GM12878 (cell line): Measurements from ENCODE around the gene ABCC4. TPM values are rescaled to one million over a fixed set of nuclear protein-coding genes. Genes with fewer than 3 reads are reported as not detected.

Experiments
- ATAC-seq: fragments of 200-7000 bp; cut with Tn5 transposase; 3 replicates; pipeline ENCODE4 v1.9.1; 2020; ENCODE audit warnings: mild to moderate bottlenecking, moderate library complexity
- BruUV-seq: library from RNA; stranded (reverse); fragments of 400-500 nt; replicated peaks from 2 replicates; lab custom pipeline; 2021; lab: Mats Ljungman, UMichigan
- CTCF ChIA-PET: fragments of 300-600 bp; sonication (Branson Sonifier 250); formaldehyde crosslinking; extraction: SDS; loops from one replicate; lab custom pipeline; 2021; ENCODE audit warnings: inconsistent platforms; lab: Yijun Ruan, JAX
- POLR2A ChIA-PET: fragments of 350-600 bp; formaldehyde crosslinking; extraction: SDS; loops from one replicate; lab custom pipeline; 2021; ENCODE audit warnings: inconsistent platforms; lab: Charles Lee
- RAD21 ChIA-PET: fragments of 300-600 bp; sonication (Branson Sonifier 250); formaldehyde crosslinking; loops from one replicate; lab custom pipeline; 2023; ENCODE audit warnings: antibody characterized with exemption; ENCODE audit not compliant: unreplicated experiment; lab: Charles Lee
- SMC1A ChIA-PET: fragments of 300-600 bp; sonication (Branson Sonifier 250); formaldehyde crosslinking; loops from one replicate; lab custom pipeline; 2023; ENCODE audit not compliant: unreplicated experiment, uncharacterized antibody; lab: Charles Lee
- DNase-seq: peaks from one replicate; pipeline ENCODE4 v3.0.0-alpha.2; 2011; ENCODE audit warnings: low read depth, low spot score
- FAIRE-seq: peaks from 3 replicates; lab custom pipeline; 2011; peaks lifted over from hg19 to GRCh38; lab: Jason Lieb, UNC
- H2AFZ ChIP-seq: 2 replicates; pipeline ENCODE4 v1.6.0; 2011; ENCODE audit warnings: low read depth, low read length, control low read depth; ENCODE audit not compliant: control insufficient read depth
- H3K27ac ChIP-seq: 2 replicates; pipeline ENCODE4 v1.5.1; 2011; ENCODE audit warnings: control low read depth; ENCODE audit not compliant: control insufficient read depth, insufficient read depth
- H3K27me3 ChIP-seq, 2 experiments: replicated peaks in 1 of 2; 2 replicates each; pipeline versions ENCODE4 v1.6.0 to v1.6.1; 2011; ENCODE audit warnings: low read length in 1 of 2; ENCODE audit not compliant: control insufficient read depth in 2 of 2, insufficient read depth in 2 of 2
- H3K36me3 ChIP-seq, 2 experiments: 2 replicates each; pipeline ENCODE4 v1.5.1; 2011; ENCODE audit warnings: low read length in 1 of 2; ENCODE audit not compliant: control insufficient read depth in 2 of 2, insufficient read depth in 2 of 2
- H3K4me1 ChIP-seq: 2 replicates; pipeline ENCODE4 v1.6.1; 2011; ENCODE audit warnings: mild to moderate bottlenecking, low read length, moderate library complexity, mixed read lengths; ENCODE audit not compliant: control insufficient read depth, insufficient read depth
- H3K4me2 ChIP-seq: 2 replicates; pipeline ENCODE4 v1.6.0; 2011; ENCODE audit warnings: control low read depth; ENCODE audit not compliant: control insufficient read depth, insufficient read depth
- H3K4me3 ChIP-seq: fragments of 200-600 bp; sonication (generic); 2 replicates; pipeline ENCODE4 v1.5.1; 2016
- H3K79me2 ChIP-seq: 2 replicates; pipeline ENCODE4 v1.6.0; 2011; ENCODE audit warnings: low read length; ENCODE audit not compliant: control insufficient read depth, insufficient read depth
- H3K9ac ChIP-seq: 2 replicates; pipeline ENCODE4 v1.8.0; 2011; ENCODE audit warnings: low read length, control low read depth, mixed read lengths; ENCODE audit not compliant: control insufficient read depth, insufficient read depth
- H3K9me3 ChIP-seq: replicated peaks from 3 replicates; pipeline ENCODE4 v1.5.1; 2011; ENCODE audit warnings: mild to moderate bottlenecking, low read length; ENCODE audit not compliant: control insufficient read depth, insufficient read depth
- H4K20me1 ChIP-seq: 2 replicates; pipeline ENCODE4 v1.6.0; 2011; ENCODE audit not compliant: control insufficient read depth, insufficient read depth
- BHLHE40 ChIP-seq, 2 experiments: fragments of 450-650 bp in 1 of 2; IDR thresholded peaks; 2 replicates each; pipeline ENCODE4 v1.6.1; 2011 to 2017; ENCODE audit warnings: low read depth in 2 of 2, borderline replicate concordance in 1 of 2, improper control_type of control experiment in 1 of 2, low read length in 1 of 2, mild to moderate bottlenecking in 1 of 2
- IKZF1 ChIP-seq: fragments of 450-650 bp; conservative IDR thresholded peaks from 2 replicates; pipeline ENCODE4 v1.6.1; 2017; ENCODE audit warnings: antibody characterized with exemption, mild to moderate bottlenecking
- IRF4 ChIP-seq: IDR thresholded peaks from 2 replicates; pipeline ENCODE4 v1.6.1; 2011; ENCODE audit warnings: low read depth, low read length
- NBN ChIP-seq: fragments of 450-650 bp; IDR thresholded peaks from 2 replicates; pipeline ENCODE4 v1.6.1; 2016
- NR2F1 ChIP-seq: fragments of 450-650 bp; conservative IDR thresholded peaks from 2 replicates; pipeline ENCODE4 v1.6.1; 2017; ENCODE audit warnings: mild to moderate bottlenecking
- SIN3A ChIP-seq: IDR thresholded peaks from 2 replicates; pipeline ENCODE4 v1.6.1; 2012; ENCODE audit warnings: low read depth, low read length, improper control_type of control experiment
- STAT3 ChIP-seq: IDR thresholded peaks from 2 replicates; pipeline ENCODE4 v1.6.1; 2011; ENCODE audit warnings: low read depth, low read length, improper control_type of control experiment
- WGBS: methylation state at CpG from one replicate; pipeline ENCODE4 v1.1.6; 2016; ENCODE audit warnings: low lambda C conversion rate; ENCODE audit not compliant: insufficient replicate concordance, insufficient coverage; ENCODE audit errors: missing lambda C conversion rate; 5-methylcytosine and 5-hydroxymethylcytosine counted together
- in situ Hi-C: fragments of 300-500 bp; cut with MboI; formaldehyde crosslinking; loops from 9 replicates; pipeline ENCODE4 v1.14.3; 2018; ENCODE audit warnings: mixed read lengths
- intact Hi-C: fragments of 100-400 bp; cut with micrococcal nuclease; formaldehyde crosslinking; loops from one replicate; pipeline ENCODE4 v1.14.2; 2022; ENCODE audit not compliant: unreplicated experiment
- polyA plus RNA-seq, 11 experiments: library from polyadenylated mRNA; depleted of rRNA in 4 of 11; unstranded in 6 of 11; stranded (reverse) in 5 of 11; fragments of >200 nt; fragmentation: Nextera tagmentation in 4 of 11; fragmentation: Illumina TruSeq in 1 of 11; extraction: Ambion mirVana in 4 of 11; extraction: Trizol in 1 of 11; gene quantifications; 1 replicate in 1 of 11; 2 replicates in 10 of 11; pipeline versions ENCODE4 v1.2.1 to v1.2.3, GENCODE V29; 2011 to 2016; ENCODE audit warnings: inconsistent platforms in 2 of 11, missing spikeins in 2 of 11, low read depth in 1 of 11
- total RNA-seq, 4 experiments: library from RNA; depleted of rRNA in 3 of 4; stranded (reverse); fragments of >200 nt in 3 of 4; fragmentation: Illumina TruSeq in 1 of 4; extraction: Trizol in 1 of 4; gene quantifications; 2 replicates each; pipeline versions ENCODE4 v1.2.1 to v1.2.3, GENCODE V29; 2013 to 2021
- TF ChIP-seq, protein P1 (sequence below): fragments of 450-650 bp; conservative IDR thresholded peaks from 2 replicates; pipeline ENCODE4 v1.6.1; 2017; ENCODE audit warnings: mild to moderate bottlenecking, moderate library complexity
- TF ChIP-seq, protein P2 (sequence below): fragments of 450-650 bp; IDR thresholded peaks from 2 replicates; pipeline ENCODE4 v1.6.1; 2018; ENCODE audit warnings: borderline replicate concordance, mild to moderate bottlenecking; ENCODE audit not compliant: partially characterized antibody
- TF ChIP-seq, protein P3 (sequence below): fragments of 150-350 bp; IDR thresholded peaks from 2 replicates; pipeline ENCODE4 v1.6.1; 2014; ENCODE audit warnings: mild to moderate bottlenecking, low read depth, low read length

ABCC4 gene
- total and polyA plus RNA-seq, 10 of the 15 experiments (the other 5 are each of a cell fraction or from before 2014, with no cell fraction given) = 7.2 to 44.4 (median 24.1) TPM

DNA sequence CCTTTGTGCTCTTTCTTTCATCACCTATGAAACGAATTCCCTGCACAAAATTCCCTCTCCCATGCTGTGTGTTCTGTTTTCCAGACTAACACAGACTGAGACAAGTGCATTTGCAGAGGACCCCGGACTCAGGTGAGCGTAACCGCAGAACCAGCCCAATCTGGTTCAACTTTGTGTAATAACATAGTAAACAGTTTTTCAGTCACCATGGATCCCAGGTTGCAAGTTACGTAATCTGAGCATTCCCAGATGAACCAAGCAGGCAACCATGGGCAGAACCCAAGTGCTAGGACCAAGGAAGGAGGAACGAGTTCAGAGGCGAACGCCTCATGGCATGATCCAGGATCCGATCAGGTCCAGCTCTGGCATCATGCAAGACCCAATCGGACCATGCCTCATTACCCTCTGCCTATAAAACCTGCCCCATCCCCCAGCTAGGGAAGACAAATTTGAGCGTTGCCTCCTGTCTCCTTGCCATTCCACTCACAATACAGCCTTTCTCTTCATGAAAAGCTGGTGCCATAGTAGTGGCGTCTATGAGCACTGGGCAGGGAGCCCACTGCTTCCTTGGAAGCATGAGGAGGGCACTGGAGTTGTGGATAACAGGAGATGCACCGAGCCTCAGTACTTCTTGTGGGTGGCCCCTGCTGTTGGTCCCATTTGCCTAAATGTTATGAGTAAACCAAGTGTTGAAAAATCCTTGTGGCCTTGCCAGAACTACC lies 107.6 kb downstream of the ABCC4 start (continued):
- TF ChIP-seq, protein P1, sequence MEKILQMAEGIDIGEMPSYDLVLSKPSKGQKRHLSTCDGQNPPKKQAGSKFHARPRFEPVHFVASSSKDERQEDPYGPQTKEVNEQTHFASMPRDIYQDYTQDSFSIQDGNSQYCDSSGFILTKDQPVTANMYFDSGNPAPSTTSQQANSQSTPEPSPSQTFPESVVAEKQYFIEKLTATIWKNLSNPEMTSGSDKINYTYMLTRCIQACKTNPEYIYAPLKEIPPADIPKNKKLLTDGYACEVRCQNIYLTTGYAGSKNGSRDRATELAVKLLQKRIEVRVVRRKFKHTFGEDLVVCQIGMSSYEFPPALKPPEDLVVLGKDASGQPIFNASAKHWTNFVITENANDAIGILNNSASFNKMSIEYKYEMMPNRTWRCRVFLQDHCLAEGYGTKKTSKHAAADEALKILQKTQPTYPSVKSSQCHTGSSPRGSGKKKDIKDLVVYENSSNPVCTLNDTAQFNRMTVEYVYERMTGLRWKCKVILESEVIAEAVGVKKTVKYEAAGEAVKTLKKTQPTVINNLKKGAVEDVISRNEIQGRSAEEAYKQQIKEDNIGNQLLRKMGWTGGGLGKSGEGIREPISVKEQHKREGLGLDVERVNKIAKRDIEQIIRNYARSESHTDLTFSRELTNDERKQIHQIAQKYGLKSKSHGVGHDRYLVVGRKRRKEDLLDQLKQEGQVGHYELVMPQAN = no peak
- TF ChIP-seq NBN (no peak), SIN3A (no peak)
- TF ChIP-seq, protein P2, sequence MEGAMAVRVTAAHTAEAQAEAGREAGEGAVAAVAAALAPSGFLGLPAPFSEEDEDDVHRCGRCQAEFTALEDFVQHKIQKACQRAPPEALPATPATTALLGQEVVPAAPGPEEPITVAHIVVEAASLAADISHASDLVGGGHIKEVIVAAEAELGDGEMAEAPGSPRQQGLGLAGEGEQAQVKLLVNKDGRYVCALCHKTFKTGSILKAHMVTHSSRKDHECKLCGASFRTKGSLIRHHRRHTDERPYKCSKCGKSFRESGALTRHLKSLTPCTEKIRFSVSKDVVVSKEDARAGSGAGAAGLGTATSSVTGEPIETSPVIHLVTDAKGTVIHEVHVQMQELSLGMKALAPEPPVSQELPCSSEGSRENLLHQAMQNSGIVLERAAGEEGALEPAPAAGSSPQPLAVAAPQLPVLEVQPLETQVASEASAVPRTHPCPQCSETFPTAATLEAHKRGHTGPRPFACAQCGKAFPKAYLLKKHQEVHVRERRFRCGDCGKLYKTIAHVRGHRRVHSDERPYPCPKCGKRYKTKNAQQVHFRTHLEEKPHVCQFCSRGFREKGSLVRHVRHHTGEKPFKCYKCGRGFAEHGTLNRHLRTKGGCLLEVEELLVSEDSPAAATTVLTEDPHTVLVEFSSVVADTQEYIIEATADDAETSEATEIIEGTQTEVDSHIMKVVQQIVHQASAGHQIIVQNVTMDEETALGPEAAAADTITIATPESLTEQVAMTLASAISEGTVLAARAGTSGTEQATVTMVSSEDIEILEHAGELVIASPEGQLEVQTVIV = no peak

DNA sequence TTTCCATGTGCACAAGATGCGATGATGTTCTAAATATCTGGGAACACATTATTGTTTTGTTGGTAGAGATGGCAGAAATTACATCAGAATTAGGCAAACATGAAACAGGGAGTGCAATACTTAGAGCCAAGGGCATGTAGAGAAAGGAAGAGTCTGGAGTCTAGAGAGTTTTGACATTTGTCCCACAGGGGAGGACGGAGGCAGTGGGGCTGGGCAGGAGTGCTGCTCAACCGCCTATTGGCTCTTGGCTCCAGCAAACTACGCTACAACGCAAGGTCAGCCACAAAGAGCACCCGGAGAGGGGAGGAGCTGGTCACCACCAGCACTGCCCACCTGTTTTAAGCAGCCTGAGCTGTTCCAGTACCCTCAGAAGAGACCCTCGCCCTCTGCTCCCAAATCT lies 108.3 kb downstream of the ABCC4 start:
- Histone ChIP-seq H3K4me1 (peaks cover 4% of the 10 kb centered on the region; the same call in 1 of the 2 replicates), H2AFZ (no peak overlapping the region), H3K4me3 (no peak overlapping the region), H3K27me3 (no peaks in the 10 kb centered on the region), H4K20me1 (no peaks in the 10 kb centered on the region), H3K79me2 (no peaks in the 10 kb centered on the region), H3K36me3 (peaks cover 16 to 19% of the 10 kb centered on the region in 2 experiments), H3K4me2 (no peak overlapping the region), H3K9ac (no peak overlapping the region), H3K27ac (no peak overlapping the region), H3K9me3 (no peaks in the 10 kb centered on the region)
- intact Hi-C loops = loop anchor here (5.0 kb wide), 1 partner anchor 69 kb away; no protein-coding TSS in a partner anchor
- ChIA-PET RAD21 (interaction anchor here (1.3 to 7.8 kb wide), 12 partner anchors 10 to 211 kb away, joined by 4 to 290 read pairs (median 7); partner anchors contain the start of gene ABCC4), POLR2A (interaction anchor here (2.0 kb wide), 1 partner anchor 107 kb away, joined by 4 read pairs; no protein-coding TSS in a partner anchor), CTCF (interaction anchor here (1.0 to 12.1 kb wide), 15 partner anchors 11 to 209 kb away, joined by 3 to 512 read pairs (median 9); partner anchors contain the start of gene ABCC4), SMC1A (interaction anchor here (1.1 to 9.1 kb wide), 8 partner anchors 11 to 210 kb away, joined by 3 to 247 read pairs (median 11); partner anchors contain the start of gene ABCC4)
- in situ Hi-C loops = loop anchor here (5.0 kb wide), 2 partner anchors 209 to 284 kb away; no protein-coding TSS in a partner anchor
- ATAC-seq (no peak), FAIRE-seq (no peak), DNase-seq (no peak)
- TF ChIP-seq NBN = no peak
- TF ChIP-seq, protein P3, sequence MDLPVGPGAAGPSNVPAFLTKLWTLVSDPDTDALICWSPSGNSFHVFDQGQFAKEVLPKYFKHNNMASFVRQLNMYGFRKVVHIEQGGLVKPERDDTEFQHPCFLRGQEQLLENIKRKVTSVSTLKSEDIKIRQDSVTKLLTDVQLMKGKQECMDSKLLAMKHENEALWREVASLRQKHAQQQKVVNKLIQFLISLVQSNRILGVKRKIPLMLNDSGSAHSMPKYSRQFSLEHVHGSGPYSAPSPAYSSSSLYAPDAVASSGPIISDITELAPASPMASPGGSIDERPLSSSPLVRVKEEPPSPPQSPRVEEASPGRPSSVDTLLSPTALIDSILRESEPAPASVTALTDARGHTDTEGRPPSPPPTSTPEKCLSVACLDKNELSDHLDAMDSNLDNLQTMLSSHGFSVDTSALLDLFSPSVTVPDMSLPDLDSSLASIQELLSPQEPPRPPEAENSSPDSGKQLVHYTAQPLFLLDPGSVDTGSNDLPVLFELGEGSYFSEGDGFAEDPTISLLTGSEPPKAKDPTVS = no peak
- no peak for TF ChIP-seq BHLHE40 (IDR thresholded peaks at IDR 0.05; ENCODE audit: borderline replicate concordance in 1 of 2, low read depth in 2 of 2, low read length in 1 of 2)
- TF ChIP-seq NR2F1 = no peak
- TF ChIP-seq STAT3 = no peak
- no peak for TF ChIP-seq IRF4
- TF ChIP-seq IKZF1 = no peak
- 81% methylated on average over 5 of the region's 7 CpGs for WGBS
- no TSS peak for BruUV-seq
